ENCODE results near the gene SLF2.

The SLF2 gene

DNA sequence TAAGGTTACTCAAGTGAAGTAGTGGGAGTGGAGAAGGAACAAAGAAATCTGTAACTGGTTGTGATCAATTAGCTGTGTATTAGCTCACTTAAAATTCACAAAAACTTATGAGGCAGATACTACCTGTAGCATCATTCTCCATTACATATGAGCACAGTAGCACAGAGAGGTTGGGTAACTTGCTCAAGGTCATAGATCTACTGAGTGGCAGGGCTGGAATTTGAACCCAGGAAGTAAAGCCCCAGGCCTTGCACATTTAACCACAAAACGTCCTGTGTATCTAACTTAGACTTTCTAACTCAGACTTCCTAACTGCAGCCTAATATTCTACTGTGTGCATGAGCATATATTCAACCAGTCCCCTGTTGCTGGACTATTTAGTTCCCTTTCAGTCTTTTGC lies 5.6 kb upstream of the SLF2 start:
- DNase-seq, result no peak

DNA sequence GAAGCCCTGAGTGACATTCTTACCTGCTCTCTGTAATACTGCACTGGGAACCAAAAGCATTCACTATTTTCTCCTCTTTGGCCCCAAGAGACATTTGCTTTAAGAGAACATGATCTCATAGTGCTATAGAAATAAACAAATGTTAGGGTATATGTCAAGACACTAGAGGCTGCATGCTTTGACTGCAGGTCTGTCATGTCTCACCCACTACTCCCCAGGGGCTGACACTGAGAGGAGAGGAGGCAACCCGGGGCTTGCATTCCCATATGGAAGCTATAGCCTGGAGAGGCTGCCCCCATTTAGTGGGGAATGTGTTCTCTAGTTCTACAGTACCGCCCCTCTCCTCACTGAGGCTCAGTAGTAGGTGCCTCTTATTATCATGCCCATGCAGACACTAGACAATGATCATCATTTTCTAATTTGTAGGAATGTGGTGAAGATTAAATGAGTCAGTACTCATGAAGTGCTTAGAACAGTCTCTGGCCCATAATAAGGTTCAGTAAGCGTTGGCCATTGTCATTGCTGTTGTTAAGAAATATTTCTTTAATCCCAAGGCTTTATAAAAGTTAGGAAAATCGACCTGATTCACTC lies 4.9 kb upstream of the SLF2 start:
- no peak for DNase-seq

GRCh38 chr10:100908378-100908777 lies 4.4 kb upstream of the SLF2 start:
- no peak for DNase-seq

DNA sequence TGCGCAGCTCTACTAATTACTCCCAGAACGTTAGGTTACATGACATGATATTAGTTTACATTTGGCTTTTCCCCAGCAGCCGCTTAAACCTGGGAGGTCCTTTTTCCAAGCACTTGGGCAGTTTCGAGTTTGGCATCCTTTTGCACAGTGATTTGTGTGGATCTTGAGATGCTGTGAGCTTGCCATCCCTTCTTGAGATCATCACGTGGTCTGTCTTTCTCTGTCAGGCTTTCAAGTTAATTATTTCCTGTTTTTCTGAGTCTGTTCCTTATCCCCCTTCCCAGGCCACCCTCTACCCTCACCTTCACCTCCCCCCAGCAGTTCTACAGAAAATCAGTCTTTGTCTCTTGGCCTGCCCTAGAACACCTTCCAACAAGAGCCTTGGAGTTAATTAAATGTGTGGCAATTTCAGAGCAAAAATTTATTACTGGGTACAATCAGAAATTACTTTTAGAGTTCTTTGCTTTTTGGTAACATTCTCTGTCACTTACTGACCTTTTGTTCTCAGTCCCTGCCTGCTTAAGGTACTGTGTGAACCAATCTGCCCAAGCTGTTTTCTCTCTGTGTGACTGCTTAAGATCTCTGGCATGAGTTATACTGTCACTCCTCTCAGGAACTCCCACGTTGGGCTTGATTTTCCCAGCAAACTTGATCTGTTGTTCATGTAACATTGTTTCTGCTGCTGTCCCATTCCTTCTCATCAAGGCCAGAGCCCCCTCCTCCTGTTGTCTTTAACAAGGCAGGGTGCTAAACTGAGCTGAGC lies 3.1 kb upstream of the SLF2 start:
- no peak for DNase-seq

DNA sequence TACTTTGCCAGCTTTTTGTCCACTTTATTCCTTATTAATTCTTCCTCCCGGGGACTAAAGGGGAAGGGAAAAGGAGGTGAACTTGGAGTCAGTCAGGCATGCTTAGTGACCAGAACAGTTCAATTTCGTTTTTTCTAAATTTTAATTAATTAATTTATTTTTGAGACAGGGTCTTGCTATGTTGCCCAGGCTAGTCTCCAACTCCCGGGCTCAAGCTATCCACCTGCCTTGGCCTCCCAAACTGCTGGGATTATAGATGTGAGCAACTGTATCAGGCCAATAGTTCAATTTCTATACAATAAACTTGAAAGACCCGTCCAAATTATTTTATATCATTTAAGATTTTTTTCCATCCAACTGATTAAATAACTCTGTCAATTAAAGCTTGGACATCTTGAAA lies 1.3 kb upstream of the SLF2 start:
- DNase-seq, result no peak

- DNase-seq, result peak; percentile 59
Measured at GRCh38 chr10:100912013-100912604, 654 bp upstream of the SLF2 start.

GRCh38 chr10:100913470-100913865 lies 705 bp downstream of the SLF2 start:
- no peak for DNase-seq

DNA sequence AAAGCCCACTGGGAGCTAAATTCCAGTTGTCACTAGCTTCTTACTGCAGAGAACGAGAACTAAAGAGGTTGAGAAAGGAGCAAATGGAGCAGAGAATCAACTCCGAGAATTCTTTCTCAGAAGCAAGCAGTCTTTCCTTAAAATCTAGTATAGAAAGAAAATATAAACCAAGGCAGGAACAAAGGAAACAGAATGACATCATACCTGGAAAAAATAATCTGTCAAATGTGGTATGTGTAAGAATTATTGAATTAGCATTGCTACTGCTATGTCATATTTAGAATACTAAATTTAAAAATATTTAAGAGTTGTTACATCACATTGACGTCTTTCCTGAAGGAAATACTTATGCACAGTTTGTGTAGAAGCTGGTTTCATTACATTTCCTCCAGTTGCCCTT lies 4.3 kb downstream of the SLF2 start:
- no peak for DNase-seq

- DNase-seq, result no peak
Measured at GRCh38 chr10:100923580-100923979, 10.8 kb downstream of the SLF2 start.

DNA sequence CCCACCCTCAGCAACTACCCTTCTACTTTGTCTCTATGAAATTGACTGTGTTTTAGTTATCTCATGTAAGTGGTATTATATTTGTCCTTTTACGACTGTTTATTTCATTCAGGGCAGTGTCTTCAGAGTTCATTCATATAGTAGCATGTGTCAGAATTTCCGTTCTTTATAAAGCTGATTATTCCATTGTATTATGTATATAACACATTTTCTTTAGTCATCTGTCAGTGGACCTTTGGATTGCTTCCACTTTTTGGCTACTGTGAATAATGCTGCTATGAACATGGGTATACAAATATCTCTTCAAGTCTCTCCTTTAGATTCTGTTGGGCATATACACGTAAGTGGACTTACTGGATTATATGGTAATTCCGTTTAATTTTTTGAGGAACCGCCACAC lies 14.5 kb downstream of the SLF2 start:
- DNase-seq, result no peak

DNA sequence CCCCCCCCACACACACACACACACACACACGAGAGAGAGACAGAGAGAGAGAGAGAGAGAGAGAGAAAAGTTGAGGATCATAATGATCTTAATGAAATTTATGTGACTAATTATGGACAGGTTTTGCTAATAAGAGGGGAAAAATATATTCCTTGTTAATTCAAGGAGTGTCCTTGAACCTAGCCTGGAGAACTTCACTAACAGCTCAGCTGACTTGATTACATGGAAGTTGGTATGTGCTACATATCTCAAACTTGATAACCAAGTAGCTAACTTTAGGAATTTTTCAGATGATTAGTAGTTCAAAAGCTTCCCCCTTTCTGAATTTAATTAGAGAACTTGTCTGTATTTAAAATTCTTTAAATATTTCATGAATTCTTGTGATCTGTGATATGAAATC lies 15.3 kb downstream of the SLF2 start:
- no peak for DNase-seq

DNA sequence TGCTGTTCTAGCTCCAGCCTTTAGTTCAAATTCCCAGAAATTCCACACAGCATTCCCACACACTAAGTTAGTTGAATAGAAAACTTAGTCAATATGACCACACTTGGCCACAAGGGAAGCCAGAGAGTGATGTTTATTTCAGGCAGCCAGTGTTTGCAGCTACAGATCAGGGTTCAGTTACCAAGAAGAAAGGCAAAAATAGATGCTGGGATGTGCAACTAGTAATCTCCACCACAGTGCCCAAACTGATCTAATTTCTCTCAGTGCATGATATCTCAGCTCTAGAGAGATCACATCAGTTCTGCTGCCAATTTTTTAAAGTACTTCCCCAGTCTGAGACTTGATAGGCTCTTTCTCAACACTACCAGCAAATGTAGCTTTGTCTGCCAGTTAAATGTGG lies 17.6 kb downstream of the SLF2 start:
- no peak for DNase-seq

GRCh38 chr10:100934084-100934659 lies 21.4 kb downstream of the SLF2 start:
- no peak for DNase-seq

GRCh38 chr10:100939763-100940344 lies 27.1 kb downstream of the SLF2 start:
- DNase-seq, result no peak

DNA sequence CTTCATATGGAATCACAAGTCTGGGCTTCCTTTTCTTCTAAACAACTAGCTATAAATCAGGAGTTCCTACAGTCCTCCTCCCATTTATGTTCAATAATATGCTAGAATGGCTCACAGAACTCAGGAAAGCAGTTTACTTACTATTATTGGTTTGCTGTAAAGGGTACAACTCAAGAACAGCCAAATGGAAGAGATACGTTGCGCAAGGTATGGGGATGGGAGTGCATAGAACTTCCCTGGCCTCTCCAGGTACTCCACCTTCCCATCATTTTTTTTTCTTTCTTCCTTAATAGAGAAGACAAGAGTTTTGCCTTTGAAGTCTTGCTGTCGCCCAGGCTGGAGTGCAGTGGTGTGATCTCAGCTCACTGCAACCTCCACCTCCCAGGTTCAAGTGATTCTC lies 29.5 kb downstream of the SLF2 start:
- DNase-seq, result no peak

- DNase-seq, result no peak
Measured at GRCh38 chr10:100943508-100943907, 30.7 kb downstream of the SLF2 start.

DNA sequence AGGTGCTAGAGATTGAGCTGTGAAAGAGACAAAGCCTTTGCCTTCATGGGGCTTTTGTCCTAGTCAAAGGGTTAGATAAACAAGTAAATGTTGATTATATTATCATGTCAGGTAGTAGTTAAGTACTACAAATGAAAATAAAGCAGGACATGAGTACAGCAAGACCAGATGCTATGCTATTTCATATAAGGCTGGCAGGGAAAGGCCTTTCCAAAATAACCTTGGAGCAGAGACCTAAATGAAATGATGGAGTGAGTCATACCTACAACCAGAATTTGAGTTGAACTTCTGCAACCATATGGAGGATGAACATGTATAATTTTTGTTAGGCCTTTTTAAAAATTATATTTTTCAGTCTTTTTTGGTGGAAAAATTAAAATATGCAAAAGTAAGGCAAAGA lies 33.0 kb downstream of the SLF2 start:
- no peak for DNase-seq

- no peak for DNase-seq
Measured at GRCh38 chr10:100948916-100949315, 36.2 kb downstream of the SLF2 start.

DNA sequence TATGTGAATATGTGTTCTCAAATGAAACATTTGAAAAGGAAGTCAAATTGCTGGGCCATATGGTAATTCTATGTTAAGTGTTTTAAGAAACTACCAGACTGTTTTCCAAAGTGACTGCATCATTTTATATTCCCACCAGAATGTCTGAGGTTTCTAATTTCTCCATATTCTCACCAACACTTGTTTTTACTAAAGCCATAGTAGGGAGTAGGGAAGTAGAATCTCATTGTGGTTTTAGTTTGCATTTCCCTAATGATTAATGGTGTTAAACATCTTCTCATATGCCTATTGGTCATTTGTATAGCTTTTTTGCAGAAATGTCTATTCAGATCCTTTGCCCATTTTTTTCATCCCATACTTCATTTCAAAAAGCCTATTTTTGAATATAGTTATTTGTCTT lies 47.5 kb downstream of the SLF2 start:
- DNase-seq, result no peak

GRCh38 chr10:100962351-100963080 lies 49.8 kb downstream of the SLF2 start:
- no peak for DNase-seq

- no peak for DNase-seq
Measured at GRCh38 chr10:100963826-100964225, 51.1 kb downstream of the SLF2 start.

GRCh38 chr10:100965820-100966219 lies 53.1 kb downstream of the SLF2 start:
- no peak for DNase-seq

DNA sequence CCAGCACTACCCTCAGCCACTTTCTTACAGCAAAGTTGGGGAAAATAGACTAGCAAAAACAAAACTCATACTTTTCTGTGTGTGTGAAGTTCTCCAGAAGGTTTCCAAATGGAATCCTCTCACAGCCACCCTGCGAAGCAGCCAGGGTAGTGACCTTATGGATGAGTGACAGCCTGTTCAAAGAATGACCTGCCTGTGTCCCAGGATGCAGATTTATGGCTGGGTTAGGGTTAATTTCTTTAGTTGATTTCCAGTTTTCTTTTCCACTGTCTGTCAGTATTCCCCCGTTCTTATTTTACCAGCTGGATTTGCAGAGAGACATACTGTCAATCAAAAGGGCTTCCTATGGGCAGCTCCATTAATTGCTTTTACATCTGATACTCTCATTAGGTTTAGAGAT lies 54.1 kb downstream of the SLF2 start:
- DNase-seq, result no peak

Data from KG1 (cell line).